CD4-positive, CD25-positive, alpha-beta regulatory T cell (primary cell): ENCODE measurements around the gene ZNF443. TPM values are rescaled to one million over a fixed set of nuclear protein-coding genes. Genes with fewer than 3 reads are reported as not detected.

Experiments
- polyA plus RNA-seq, 4 donors: library from polyadenylated mRNA; unstranded; fragments of 300-500 nt; fragmentation: Illumina TruSeq; gene quantifications; one replicate each; pipeline ENCODE4 v1.2.3, GENCODE V29; 2021
- total RNA-seq: library from RNA; stranded (reverse); gene quantifications from one replicate; pipeline ENCODE4 v1.2.3, GENCODE V29; 2022

ZNF443 gene
- total and polyA plus RNA-seq, 5 donors from 2014 or later = 0.43 to 3.9 (median 2.0) TPM

Other genes with a start within 250 kb of the ZNF443 start
- 22.9 TPM for gene ZNF44, start 146.1 kb downstream of the ZNF443 start, total RNA-seq
- gene ZNF44, start 146.1 kb downstream of the ZNF443 start, polyA plus RNA-seq = 10 to 100 TPM; 22.5 to 27.0 (median 24.3) TPM
- gene ZNF563, start 107.4 kb downstream of the ZNF443 start, total RNA-seq = 1.2 TPM
- gene ZNF563, start 107.4 kb downstream of the ZNF443 start, polyA plus RNA-seq = 10 to 100 TPM in 1 of 4 donors, 1 to 10 TPM in 3; 4.0 to 10.1 (median 6.7) TPM
- gene ZNF442, start 75.3 kb downstream of the ZNF443 start, total RNA-seq = 0.54 TPM
- 1 to 10 TPM in 1 of 4 donors, under 1 TPM in 3; 0.48 to 2.3 (median 0.75) TPM for gene ZNF442, start 75.3 kb downstream of the ZNF443 start, polyA plus RNA-seq
- gene ZNF799, start 39.8 kb downstream of the ZNF443 start, total RNA-seq = 1.8 TPM
- gene ZNF799, start 39.8 kb downstream of the ZNF443 start, polyA plus RNA-seq = 1 to 10 TPM; 2.1 to 8.1 (median 5.8) TPM
- gene ZNF709, start 43.8 kb upstream of the ZNF443 start, total RNA-seq = 1.9 TPM
- gene ZNF709, start 43.8 kb upstream of the ZNF443 start, polyA plus RNA-seq = 1 to 10 TPM; 1.4 to 4.0 (median 3.1) TPM
- 16.1 TPM for gene ZNF564, start 110.5 kb upstream of the ZNF443 start, total RNA-seq
- gene ZNF564, start 110.5 kb upstream of the ZNF443 start, polyA plus RNA-seq = 10 to 100 TPM; 16.3 to 20.2 (median 17.6) TPM
- gene ZNF490, start 169.8 kb upstream of the ZNF443 start, total RNA-seq = 11.3 TPM
- gene ZNF490, start 169.8 kb upstream of the ZNF443 start, polyA plus RNA-seq = 1 to 10 TPM; 4.7 to 8.4 (median 5.7) TPM
- gene ZNF791, start 169.9 kb upstream of the ZNF443 start, total RNA-seq = 65.1 TPM
- gene ZNF791, start 169.9 kb upstream of the ZNF443 start, polyA plus RNA-seq = 10 to 100 TPM in 3 of 4 donors, 1 to 10 TPM in 1; 9.6 to 14.0 (median 12.2) TPM
- 147 TPM for gene MAN2B1, start 225.7 kb upstream of the ZNF443 start, total RNA-seq
- 10 to 100 TPM; 46.3 to 58.6 (median 49.3) TPM for gene MAN2B1, start 225.7 kb upstream of the ZNF443 start, polyA plus RNA-seq
- gene WDR83, start 225.8 kb upstream of the ZNF443 start, total RNA-seq = 13.0 TPM
- gene WDR83, start 225.8 kb upstream of the ZNF443 start, polyA plus RNA-seq = 10 to 100 TPM; 10.6 to 18.5 (median 12.9) TPM
- gene DHPS, start 240.9 kb upstream of the ZNF443 start, total RNA-seq = 122 TPM
- gene DHPS, start 240.9 kb upstream of the ZNF443 start, polyA plus RNA-seq = 100 to 1,000 TPM in 1 of 4 donors, 10 to 100 TPM in 3; 78.5 to 105 (median 96.8) TPM
- gene GNG14, start 247.0 kb upstream of the ZNF443 start, total RNA-seq = not detected
- not detected for gene GNG14, start 247.0 kb upstream of the ZNF443 start, polyA plus RNA-seq